ENCODE data around the gene TRPM4. TPM values are rescaled to one million over a fixed set of nuclear protein-coding genes. Genes with fewer than 3 reads are reported as not detected.

TRPM4 gene
- total RNA-seq, 4 donors from 2014 or later = 16.3 to 38.5 (median 17.3) TPM

- Histone ChIP-seq H3K4me3 (no peak overlapping the region), H3K27me3 (no peaks in the 10 kb centered on the region), H3K27ac (no peak overlapping the region), H3K36me3 (peaks cover 0 to 98% of the 10 kb centered on the region in 2 donors), H3K4me1 (no peaks in the 10 kb centered on the region), H3K9me3 (no peaks in the 10 kb centered on the region)
- 78 to 83% methylated on average over 2 to 5 of the region's 5 CpGs for WGBS, 2 donors (ENCODE audit: low coverage in 1 of 2)
- TF ChIP-seq POLR2AphosphoS5 (IDR thresholded peaks at IDR 0.05) (no peak), POLR2A (IDR thresholded peaks at IDR 0.05) (no peak), EP300 (IDR thresholded peaks at IDR 0.05) (no peak), CTCF (IDR thresholded peaks at IDR 0.05) (no peak)
- ATAC-seq = no peak
Observed at GRCh38 chr19:49189259-49189658, 31.7 kb downstream of the TRPM4 start.

GRCh38 chr19:49190781-49191180 lies 33.2 kb downstream of the TRPM4 start:
- ATAC-seq = no peak
- Histone ChIP-seq H3K27ac (no peak overlapping the region), H3K36me3 (peaks cover 0 to 83% of the 10 kb centered on the region in 2 donors)

GRCh38 chr19:49193822-49194394 lies 36.3 kb downstream of the TRPM4 start:
- H3K4me1 ChIP-seq = peaks cover 0 to 18% (median 0%) of the 10 kb centered on the region in 3 donors
- 94 to 100% methylated on average over 1 to 6 of the region's 6 CpGs for WGBS, 2 donors (ENCODE audit: low coverage in 1 of 2)

More at GRCh38 chr19:49190781-49191180, 33.2 kb downstream of the TRPM4 start:
- 86% methylated on average over 2 of the region's 3 CpGs; no CpG with 5 or more reads in 1 of the 2 donors for WGBS, 2 donors (ENCODE audit: low coverage in 1 of 2)
- no peak for TF ChIP-seq POLR2A (IDR thresholded peaks at IDR 0.05)
- TF ChIP-seq CTCF (IDR thresholded peaks at IDR 0.05) = no peak
- TF ChIP-seq POLR2AphosphoS5 (IDR thresholded peaks at IDR 0.05) = no peak
- TF ChIP-seq EP300 (IDR thresholded peaks at IDR 0.05) = no peak
- Histone ChIP-seq H3K4me3 (no peak overlapping the region), H3K27me3 (no peaks in the 10 kb centered on the region), H3K9me3 (no peaks in the 10 kb centered on the region), H3K4me1 (no peaks in the 10 kb centered on the region)

GRCh38 chr19:49194408-49194807 lies 36.8 kb downstream of the TRPM4 start:
- H3K36me3 ChIP-seq = peaks cover 0 to 58% of the 10 kb centered on the region in 2 donors
- no peak overlapping the region for H3K4me3 ChIP-seq
- H3K4me1 ChIP-seq = peaks cover 0 to 21% (median 0%) of the 10 kb centered on the region in 3 donors
- no peak for ATAC-seq
- 69 to 82% methylated on average over 4 of the region's 4 CpGs for WGBS, 2 donors (ENCODE audit: low coverage in 1 of 2)
- no peak overlapping the region for H3K27ac ChIP-seq
- no peaks in the 10 kb centered on the region for H3K27me3 ChIP-seq
- no peak for TF ChIP-seq POLR2AphosphoS5 (IDR thresholded peaks at IDR 0.05)
- no peak for TF ChIP-seq CTCF (IDR thresholded peaks at IDR 0.05)
- TF ChIP-seq POLR2A (IDR thresholded peaks at IDR 0.05) = no peak
- no peak for TF ChIP-seq EP300 (IDR thresholded peaks at IDR 0.05)
- no peaks in the 10 kb centered on the region for H3K9me3 ChIP-seq

More at GRCh38 chr19:49193822-49194394, 36.3 kb downstream of the TRPM4 start:
- no peak overlapping the region for H3K27ac ChIP-seq
- no peaks in the 10 kb centered on the region for H3K27me3 ChIP-seq
- TF ChIP-seq EP300 (IDR thresholded peaks at IDR 0.05) (no peak), POLR2AphosphoS5 (IDR thresholded peaks at IDR 0.05) (no peak), POLR2A (IDR thresholded peaks at IDR 0.05) (no peak), CTCF (IDR thresholded peaks at IDR 0.05) (no peak)
- no peak overlapping the region for H3K4me3 ChIP-seq
- H3K9me3 ChIP-seq = no peaks in the 10 kb centered on the region
- peaks cover 0 to 63% of the 10 kb centered on the region in 2 donors for H3K36me3 ChIP-seq
- ATAC-seq = no peak

All from gastroesophageal sphincter (tissue), 4 donors.